Cardiac muscle cell (in vitro differentiated cells and primary cell): Measurements from ENCODE around the gene SF3A1. TPM values are rescaled to one million over a fixed set of nuclear protein-coding genes. Genes with fewer than 3 reads are reported as not detected.

Experiments used
- DNase-seq, 2 donors: peaks; one replicate each; pipeline versions ENCODE4 v3.0.0 to v3.0.0-alpha.2; 2010 to 2017; ENCODE audit warnings: low read depth in 1 of 2, low spot score in 1 of 2
- H3K27ac ChIP-seq: fragments of 200-600 bp; sonication (generic); 2 replicates; pipeline ENCODE4 v1.5.1; 2016
- H3K27me3 ChIP-seq: fragments of 200-600 bp; sonication (generic); 2 replicates; pipeline ENCODE4 v1.6.0; 2016; ENCODE audit warnings: control low read depth
- H3K36me3 ChIP-seq: fragments of 200-600 bp; sonication (generic); 2 replicates; pipeline ENCODE4 v1.5.1; 2016; ENCODE audit warnings: control low read depth
- H3K4me1 ChIP-seq: fragments of 200-600 bp; sonication (generic); 2 replicates; pipeline ENCODE4 v1.8.1; 2017; ENCODE audit warnings: low read depth, mild to moderate bottlenecking, mixed run types
- H3K4me3 ChIP-seq: fragments of 200-600 bp; sonication (generic); 2 replicates; pipeline ENCODE4 v1.5.1; 2016; ENCODE audit warnings: mild to moderate bottlenecking
- H3K9me3 ChIP-seq: fragments of 200-600 bp; sonication (generic); 2 replicates; pipeline ENCODE4 v1.5.1; 2017; ENCODE audit warnings: low read depth, mild to moderate bottlenecking, control low read depth
- CTCF ChIP-seq: IDR thresholded peaks from 2 replicates; pipeline ENCODE4 v1.5.1; 2012; ENCODE audit warnings: low read depth, mild to moderate bottlenecking, low read length
- polyA plus RNA-seq: library from polyadenylated mRNA; unstranded; fragments of >200 nt; fragmentation: Nextera tagmentation; extraction: Ambion mirVana; gene quantifications from 2 replicates; pipeline ENCODE4 v1.2.1, GENCODE V29; 2016
- total RNA-seq: library from RNA; depleted of rRNA; stranded (reverse); fragments of >200 nt; gene quantifications from 2 replicates; pipeline ENCODE4 v1.2.3, GENCODE V29; 2016

The SF3A1 gene
- total and polyA plus RNA-seq, 2 experiments from 2014 or later: 92.6 to 160 TPM

- H3K27me3 ChIP-seq: no peaks in the 10 kb centered on the region
- no peaks in the 10 kb centered on the region for H3K9me3 ChIP-seq
- no peak for TF ChIP-seq CTCF
- no peak overlapping the region for H3K27ac ChIP-seq
- no peaks in the 10 kb centered on the region for H3K36me3 ChIP-seq
- H3K4me1 ChIP-seq: no peaks in the 10 kb centered on the region
- H3K4me3 ChIP-seq: no peak overlapping the region
- DNase-seq: peak in 1 of 2 donors; percentile 62
Measured at GRCh38 chr22:30305519-30305905, 51.2 kb downstream of the SF3A1 start.

- no peak overlapping the region for H3K27ac ChIP-seq
- H3K4me1 ChIP-seq: no peaks in the 10 kb centered on the region
- DNase-seq: no peak
- TF ChIP-seq CTCF: no peak
- H3K36me3 ChIP-seq: no peaks in the 10 kb centered on the region
- H3K27me3 ChIP-seq: no peaks in the 10 kb centered on the region
- H3K4me3 ChIP-seq: no peak overlapping the region
- H3K9me3 ChIP-seq: no peaks in the 10 kb centered on the region
Measured at GRCh38 chr22:30304495-30305244, 52.0 kb downstream of the SF3A1 start.

- no peaks in the 10 kb centered on the region for H3K9me3 ChIP-seq
- H3K36me3 ChIP-seq: no peaks in the 10 kb centered on the region
- TF ChIP-seq CTCF: no peak
- H3K4me3 ChIP-seq: no peak overlapping the region
- H3K27me3 ChIP-seq: no peaks in the 10 kb centered on the region
- no peak for DNase-seq
- no peaks in the 10 kb centered on the region for H3K4me1 ChIP-seq
- no peak overlapping the region for H3K27ac ChIP-seq
Measured at GRCh38 chr22:30302810-30303138, 53.9 kb downstream of the SF3A1 start.

- DNase-seq: peak in 1 of 2 donors; percentile 77
- Histone ChIP-seq H3K4me3 (no peak overlapping the region), H3K36me3 (no peaks in the 10 kb centered on the region), H3K4me1 (no peaks in the 10 kb centered on the region), H3K9me3 (no peaks in the 10 kb centered on the region), H3K27me3 (no peaks in the 10 kb centered on the region), H3K27ac (no peak overlapping the region)
- TF ChIP-seq CTCF: no peak
Measured at GRCh38 chr22:30301995-30302809, 54.5 kb downstream of the SF3A1 start.

GRCh38 chr22:30299322-30299721 is 57.4 kb downstream of the SF3A1 start:
- no peak overlapping the region for H3K27ac ChIP-seq
- H3K9me3 ChIP-seq: no peaks in the 10 kb centered on the region
- H3K4me1 ChIP-seq: no peaks in the 10 kb centered on the region
- H3K4me3 ChIP-seq: no peak overlapping the region
- no peaks in the 10 kb centered on the region for H3K27me3 ChIP-seq
- H3K36me3 ChIP-seq: peaks cover 2% of the 10 kb centered on the region
- DNase-seq: no peak
- no peak for TF ChIP-seq CTCF
